ENCODE data around the gene TTC23L.

- TF ChIP-seq, protein P1, sequence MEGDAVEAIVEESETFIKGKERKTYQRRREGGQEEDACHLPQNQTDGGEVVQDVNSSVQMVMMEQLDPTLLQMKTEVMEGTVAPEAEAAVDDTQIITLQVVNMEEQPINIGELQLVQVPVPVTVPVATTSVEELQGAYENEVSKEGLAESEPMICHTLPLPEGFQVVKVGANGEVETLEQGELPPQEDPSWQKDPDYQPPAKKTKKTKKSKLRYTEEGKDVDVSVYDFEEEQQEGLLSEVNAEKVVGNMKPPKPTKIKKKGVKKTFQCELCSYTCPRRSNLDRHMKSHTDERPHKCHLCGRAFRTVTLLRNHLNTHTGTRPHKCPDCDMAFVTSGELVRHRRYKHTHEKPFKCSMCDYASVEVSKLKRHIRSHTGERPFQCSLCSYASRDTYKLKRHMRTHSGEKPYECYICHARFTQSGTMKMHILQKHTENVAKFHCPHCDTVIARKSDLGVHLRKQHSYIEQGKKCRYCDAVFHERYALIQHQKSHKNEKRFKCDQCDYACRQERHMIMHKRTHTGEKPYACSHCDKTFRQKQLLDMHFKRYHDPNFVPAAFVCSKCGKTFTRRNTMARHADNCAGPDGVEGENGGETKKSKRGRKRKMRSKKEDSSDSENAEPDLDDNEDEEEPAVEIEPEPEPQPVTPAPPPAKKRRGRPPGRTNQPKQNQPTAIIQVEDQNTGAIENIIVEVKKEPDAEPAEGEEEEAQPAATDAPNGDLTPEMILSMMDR (IDR thresholded peaks at IDR 0.05): no peak
- no peak for TF ChIP-seq POLR2A (IDR thresholded peaks at IDR 0.05)
Measured at GRCh38 chr5:34919077-34919476, 80.1 kb downstream of the TTC23L start.
